AG09309 (cell line): ENCODE results near the gene ABCA4.

Experiments used
- DNase-seq: peaks from one replicate; pipeline ENCODE4 v3.0.0-alpha.2; 2010; ENCODE audit warnings: low read depth
- H3K4me3 ChIP-seq: 2 replicates; pipeline ENCODE4 v1.5.1; 2011; ENCODE audit warnings: mild to moderate bottlenecking, low read depth, low read length, moderate library complexity; ENCODE audit not compliant: control insufficient read depth
- TF ChIP-seq, protein P1 (sequence below): IDR thresholded peaks from 2 replicates; pipeline ENCODE4 v1.5.1; 2011; ENCODE audit warnings: mild to moderate bottlenecking, low read depth, low read length, inconsistent platforms; ENCODE audit not compliant: insufficient read depth, control insufficient read depth; ENCODE audit errors: missing control alignments

The ABCA4 gene

DNA sequence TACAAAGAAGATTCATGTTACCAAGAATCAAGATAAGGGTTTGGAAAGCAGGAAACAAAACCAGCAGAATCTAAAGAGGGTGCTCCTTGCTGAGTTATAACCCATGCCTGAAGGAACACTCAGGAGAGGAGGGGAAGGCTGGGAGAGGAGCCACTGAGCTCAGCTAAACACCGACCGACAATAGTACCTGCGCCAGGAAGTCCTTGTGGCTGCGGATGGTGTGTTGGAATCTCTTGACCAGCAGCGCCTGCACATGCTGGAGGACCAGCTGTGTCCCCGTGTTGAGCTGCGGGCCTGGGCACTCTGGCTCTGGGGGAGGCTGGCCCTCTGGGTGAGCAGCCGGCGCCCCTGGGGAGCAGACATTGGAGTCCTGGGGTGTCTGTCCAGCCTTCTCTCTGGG is 89.4 kb downstream of the ABCA4 start:
- no peak for DNase-seq
- H3K4me3 ChIP-seq = no peak overlapping the region
- TF ChIP-seq, protein P1, sequence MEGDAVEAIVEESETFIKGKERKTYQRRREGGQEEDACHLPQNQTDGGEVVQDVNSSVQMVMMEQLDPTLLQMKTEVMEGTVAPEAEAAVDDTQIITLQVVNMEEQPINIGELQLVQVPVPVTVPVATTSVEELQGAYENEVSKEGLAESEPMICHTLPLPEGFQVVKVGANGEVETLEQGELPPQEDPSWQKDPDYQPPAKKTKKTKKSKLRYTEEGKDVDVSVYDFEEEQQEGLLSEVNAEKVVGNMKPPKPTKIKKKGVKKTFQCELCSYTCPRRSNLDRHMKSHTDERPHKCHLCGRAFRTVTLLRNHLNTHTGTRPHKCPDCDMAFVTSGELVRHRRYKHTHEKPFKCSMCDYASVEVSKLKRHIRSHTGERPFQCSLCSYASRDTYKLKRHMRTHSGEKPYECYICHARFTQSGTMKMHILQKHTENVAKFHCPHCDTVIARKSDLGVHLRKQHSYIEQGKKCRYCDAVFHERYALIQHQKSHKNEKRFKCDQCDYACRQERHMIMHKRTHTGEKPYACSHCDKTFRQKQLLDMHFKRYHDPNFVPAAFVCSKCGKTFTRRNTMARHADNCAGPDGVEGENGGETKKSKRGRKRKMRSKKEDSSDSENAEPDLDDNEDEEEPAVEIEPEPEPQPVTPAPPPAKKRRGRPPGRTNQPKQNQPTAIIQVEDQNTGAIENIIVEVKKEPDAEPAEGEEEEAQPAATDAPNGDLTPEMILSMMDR = no peak

DNA sequence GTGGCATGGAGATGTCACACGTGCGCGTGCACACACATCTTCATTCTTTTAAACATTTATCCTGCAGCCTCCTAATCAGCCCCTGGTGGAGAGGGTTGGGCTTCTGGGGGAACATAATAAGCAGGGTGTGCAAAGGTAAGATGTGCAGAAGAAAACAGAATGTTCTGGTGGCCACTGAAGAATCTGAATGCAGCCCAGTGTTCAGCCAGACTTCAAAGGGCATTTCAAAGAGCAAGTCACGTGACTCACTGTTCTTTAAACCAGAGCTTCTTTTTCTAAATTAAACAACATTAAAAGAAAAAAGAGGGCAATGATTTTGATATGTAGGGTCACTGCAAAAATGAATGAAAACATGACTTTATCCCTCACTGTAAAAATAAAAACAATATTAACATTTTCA is 89.8 kb downstream of the ABCA4 start:
- no peak for DNase-seq
- TF ChIP-seq, protein P1 = no peak
- H3K4me3 ChIP-seq = no peak overlapping the region

GRCh38 chr1:94029130-94029993 is 91.6 kb downstream of the ABCA4 start:
- TF ChIP-seq, protein P1 = no peak
- no peak overlapping the region for H3K4me3 ChIP-seq
- DNase-seq = no peak

- no peak overlapping the region for H3K4me3 ChIP-seq
- no peak for DNase-seq
- TF ChIP-seq, protein P1 = no peak
These were observed 93.0 kb downstream of the ABCA4 start for GRCh38 chr1:94027721-94028515.

DNA sequence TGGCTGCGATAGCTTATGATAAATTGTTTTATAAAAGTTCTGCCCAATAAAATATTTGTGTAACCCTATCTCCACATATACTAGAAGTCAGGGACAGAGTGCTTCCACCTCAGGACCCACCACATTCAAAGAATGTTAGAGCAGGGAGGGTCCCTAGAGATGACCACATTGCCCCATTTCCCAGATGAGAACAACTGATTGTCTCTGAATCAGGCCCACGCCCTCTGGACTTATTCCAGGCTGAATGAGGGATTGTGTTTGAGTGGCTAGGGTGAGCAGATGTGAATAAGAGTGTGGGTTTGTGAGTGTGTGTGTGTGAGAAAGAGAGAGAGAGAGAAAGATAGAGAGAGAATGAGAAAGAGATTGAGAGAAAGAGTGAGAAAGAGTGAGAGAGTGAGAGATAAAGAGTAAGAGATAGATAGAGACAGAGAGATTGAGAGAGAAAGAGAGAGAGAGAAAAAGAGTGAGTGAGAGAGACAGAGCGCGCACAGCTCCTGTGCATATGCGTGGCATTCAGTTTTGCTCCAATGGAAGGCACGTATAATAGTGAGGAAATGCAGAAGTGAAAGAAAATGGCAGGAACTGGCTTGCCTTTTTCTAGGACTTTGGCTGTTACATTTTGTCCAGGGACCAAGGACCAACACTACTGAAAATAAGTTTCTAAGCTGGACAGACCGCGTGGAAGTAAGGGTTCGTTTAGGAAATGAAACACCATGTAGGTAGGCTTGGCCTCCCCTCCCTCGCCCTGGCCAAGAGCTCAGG is 94.1 kb downstream of the ABCA4 start:
- no peak overlapping the region for H3K4me3 ChIP-seq
- TF ChIP-seq, protein P1 = no peak
- DNase-seq = no peak
